Measurements from ENCODE around the gene GLDN.

The GLDN gene

DNA sequence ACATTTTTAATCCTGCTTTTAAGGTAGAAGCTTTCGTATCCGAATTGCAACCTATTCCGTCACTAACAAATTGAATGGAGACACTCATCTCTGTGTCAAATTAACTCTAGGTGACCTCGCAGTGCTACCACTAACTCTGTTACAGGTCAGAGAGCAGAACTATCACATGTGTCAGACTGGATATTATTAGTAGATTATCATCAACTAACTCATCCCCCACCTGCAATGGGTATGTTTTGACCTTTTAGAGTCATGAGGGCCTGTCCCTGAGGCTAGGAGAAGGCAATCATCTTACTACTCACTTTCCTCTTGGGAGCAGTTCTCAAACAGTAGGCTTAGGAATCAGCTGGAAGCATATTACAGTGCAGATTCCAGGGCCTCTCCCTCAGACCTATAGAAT is 2.0 kb downstream of the GLDN start:
- Histone ChIP-seq H3K79me1 (replicated peaks; ENCODE audit: low read length, poor library complexity, severe bottlenecking) (no peaks in the 10 kb centered on the region), H3K27me3 (ENCODE audit: control insufficient read depth in 1 of 2, insufficient read depth in 1 of 2, low read length in 2 of 2) (peaks cover 32 to 39% of the 10 kb centered on the region in 2 experiments), H3K27ac (ENCODE audit: low read length, poor library complexity, severe bottlenecking) (no peak overlapping the region), H3K4me2 (ENCODE audit: low read length, poor library complexity, severe bottlenecking) (no peak overlapping the region), H2BK120ac (ENCODE audit: low read depth, low read length) (no peak overlapping the region), H2AK5ac (ENCODE audit: low read length, severe bottlenecking) (no peak overlapping the region), H3K36me3 (ENCODE audit: control insufficient read depth in 1 of 2, insufficient read depth in 2 of 2, low read depth in 1 of 2, low read length in 2 of 2) (no peaks in the 10 kb centered on the region), H4K91ac (ENCODE audit: low read length) (no peak overlapping the region), H3K9ac (ENCODE audit: low read length) (no peak overlapping the region), H2AFZ (ENCODE audit: low read depth, low read length) (no peak overlapping the region), H4K8ac (ENCODE audit: low read length) (no peak overlapping the region), H2BK15ac (ENCODE audit: low read depth, poor library complexity, severe bottlenecking) (no peak overlapping the region), H2BK12ac (ENCODE audit: low read length in 2 of 2) (no peak overlapping the region), H2BK5ac (ENCODE audit: low read depth, low read length, poor library complexity, severe bottlenecking) (no peak overlapping the region), H3K23ac (ENCODE audit: low read length in 2 of 2) (no peak overlapping the region), H3K14ac (ENCODE audit: low read length in 2 of 2) (no peak overlapping the region), H3K18ac (ENCODE audit: low read depth in 1 of 2, low read length in 2 of 2) (no peak overlapping the region), H3K4me3 (ENCODE audit: insufficient read depth in 1 of 2, low read depth in 1 of 2, low read length in 2 of 2) (no peak overlapping the region), H3K4ac (ENCODE audit: low read depth in 1 of 2, low read length in 2 of 2) (no peak overlapping the region), H3K9me3 (ENCODE audit: control insufficient read depth, low read length) (no peaks in the 10 kb centered on the region), H3K4me1 (ENCODE audit: control insufficient read depth, insufficient read depth, low read depth, low read length) (peaks cover 9% of the 10 kb centered on the region)
- 94% methylated on average over 4 of the region's 4 CpGs for WGBS
- DNase-seq = no peak

DNA sequence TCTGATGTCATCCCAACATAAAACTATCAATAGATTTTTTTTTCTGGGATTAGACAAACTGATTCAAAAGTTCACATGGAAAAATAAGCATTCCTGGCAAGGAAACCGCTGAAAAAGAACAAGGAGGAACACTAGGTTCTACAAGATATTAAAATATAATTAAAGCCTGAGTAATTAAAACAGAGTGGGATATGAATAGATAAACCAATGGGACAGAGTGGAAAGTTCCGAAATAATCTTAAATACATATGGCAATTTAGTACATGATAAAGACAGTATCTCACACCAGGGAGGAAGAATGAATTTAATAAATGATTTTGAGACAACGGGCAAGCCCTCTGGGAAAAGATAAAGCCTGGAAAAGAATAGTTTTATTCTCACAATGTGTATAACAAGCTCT is 4.7 kb downstream of the GLDN start:
- no peak overlapping the region for H3K4me2 ChIP-seq (ENCODE audit: low read length, poor library complexity, severe bottlenecking)
- no peak overlapping the region for H2AK5ac ChIP-seq (ENCODE audit: low read length, severe bottlenecking)
- H3K27me3 ChIP-seq (ENCODE audit: control insufficient read depth in 1 of 2, insufficient read depth in 1 of 2, low read length in 2 of 2) = peaks cover 15 to 28% of the 10 kb centered on the region in 2 experiments
- no peak overlapping the region for H2BK12ac ChIP-seq (ENCODE audit: low read length in 2 of 2)
- no peak overlapping the region for H4K91ac ChIP-seq (ENCODE audit: low read length)
- H3K4ac ChIP-seq (ENCODE audit: low read depth in 1 of 2, low read length in 2 of 2) = no peak overlapping the region
- H3K4me1 ChIP-seq (ENCODE audit: control insufficient read depth, insufficient read depth, low read depth, low read length) = peaks cover 9% of the 10 kb centered on the region
- no peak overlapping the region for H3K27ac ChIP-seq (ENCODE audit: low read length, poor library complexity, severe bottlenecking)
- H3K79me1 ChIP-seq (replicated peaks; ENCODE audit: low read length, poor library complexity, severe bottlenecking) = no peaks in the 10 kb centered on the region
- no peak overlapping the region for H4K8ac ChIP-seq (ENCODE audit: low read length)
- H3K14ac ChIP-seq (ENCODE audit: low read length in 2 of 2) = no peak overlapping the region
- no peak overlapping the region for H2BK5ac ChIP-seq (ENCODE audit: low read depth, low read length, poor library complexity, severe bottlenecking)
- H2BK120ac ChIP-seq (ENCODE audit: low read depth, low read length) = no peak overlapping the region
- no peak overlapping the region for H2AFZ ChIP-seq (ENCODE audit: low read depth, low read length)
- no peak overlapping the region for H3K18ac ChIP-seq (ENCODE audit: low read depth in 1 of 2, low read length in 2 of 2)
- no peak overlapping the region for H2BK15ac ChIP-seq (ENCODE audit: low read depth, poor library complexity, severe bottlenecking)
- no peak overlapping the region for H3K4me3 ChIP-seq (ENCODE audit: insufficient read depth in 1 of 2, low read depth in 1 of 2, low read length in 2 of 2)
- no peaks in the 10 kb centered on the region for H3K36me3 ChIP-seq (ENCODE audit: control insufficient read depth in 1 of 2, insufficient read depth in 2 of 2, low read depth in 1 of 2, low read length in 2 of 2)
- WGBS = no CpG with 5 or more reads among the region's 3 CpGs
- H3K23ac ChIP-seq (ENCODE audit: low read length in 2 of 2) = no peak overlapping the region
- no peak overlapping the region for H3K9ac ChIP-seq (ENCODE audit: low read length)
- DNase-seq = no peak
- H3K9me3 ChIP-seq (ENCODE audit: control insufficient read depth, low read length) = no peaks in the 10 kb centered on the region

DNA sequence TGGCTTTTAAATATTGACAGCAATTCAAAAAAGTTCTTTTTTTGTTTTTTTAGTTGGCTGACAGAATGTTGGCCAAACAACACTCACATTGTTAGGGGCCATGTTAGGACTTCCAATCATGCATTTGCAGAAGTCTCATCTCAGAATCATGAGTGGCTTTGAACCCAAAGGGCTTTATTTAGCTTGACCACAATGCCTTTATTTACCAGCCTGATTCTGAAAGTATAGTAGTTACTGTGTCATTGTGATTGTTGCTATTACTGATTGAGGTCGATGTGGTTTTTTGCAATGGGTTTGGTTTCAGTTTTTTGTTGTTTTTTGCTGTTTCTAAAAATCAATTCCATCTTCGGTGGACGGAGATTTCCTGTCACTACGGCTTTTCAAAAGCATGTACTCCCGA is 7.2 kb downstream of the GLDN start:
- H3K9ac ChIP-seq (ENCODE audit: low read length) = no peak overlapping the region
- no peak for DNase-seq
- no peak overlapping the region for H4K91ac ChIP-seq (ENCODE audit: low read length)
- no peak overlapping the region for H3K4me2 ChIP-seq (ENCODE audit: low read length, poor library complexity, severe bottlenecking)
- no peak overlapping the region for H2AK5ac ChIP-seq (ENCODE audit: low read length, severe bottlenecking)
- peaks cover 0 to 21% of the 10 kb centered on the region in 2 experiments for H3K27me3 ChIP-seq (ENCODE audit: control insufficient read depth in 1 of 2, insufficient read depth in 1 of 2, low read length in 2 of 2)
- no peaks in the 10 kb centered on the region for H3K9me3 ChIP-seq (ENCODE audit: control insufficient read depth, low read length)
- no peak overlapping the region for H3K14ac ChIP-seq (ENCODE audit: low read length in 2 of 2)
- H3K36me3 ChIP-seq (ENCODE audit: control insufficient read depth in 1 of 2, insufficient read depth in 2 of 2, low read depth in 1 of 2, low read length in 2 of 2) = no peaks in the 10 kb centered on the region
- no peak overlapping the region for H3K18ac ChIP-seq (ENCODE audit: low read depth in 1 of 2, low read length in 2 of 2)
- no peak overlapping the region for H2BK5ac ChIP-seq (ENCODE audit: low read depth, low read length, poor library complexity, severe bottlenecking)
- no peak overlapping the region for H2BK12ac ChIP-seq (ENCODE audit: low read length in 2 of 2)
- no peak overlapping the region for H4K8ac ChIP-seq (ENCODE audit: low read length)
- no peak overlapping the region for H3K23ac ChIP-seq (ENCODE audit: low read length in 2 of 2)
- no peaks in the 10 kb centered on the region for H3K79me1 ChIP-seq (replicated peaks; ENCODE audit: low read length, poor library complexity, severe bottlenecking)
- H2BK120ac ChIP-seq (ENCODE audit: low read depth, low read length) = no peak overlapping the region
- H2BK15ac ChIP-seq (ENCODE audit: low read depth, poor library complexity, severe bottlenecking) = no peak overlapping the region
- no peak overlapping the region for H3K4ac ChIP-seq (ENCODE audit: low read depth in 1 of 2, low read length in 2 of 2)
- 92% methylated on average over 4 of the region's 5 CpGs for WGBS
- H3K4me1 ChIP-seq (ENCODE audit: control insufficient read depth, insufficient read depth, low read depth, low read length) = no peaks in the 10 kb centered on the region
- H2AFZ ChIP-seq (ENCODE audit: low read depth, low read length) = no peak overlapping the region
- peak overlapping the region in 1 of 2 experiments; percentile 49 for H3K4me3 ChIP-seq (ENCODE audit: insufficient read depth in 1 of 2, low read depth in 1 of 2, low read length in 2 of 2)
- H3K27ac ChIP-seq (ENCODE audit: low read length, poor library complexity, severe bottlenecking) = no peak overlapping the region

DNA sequence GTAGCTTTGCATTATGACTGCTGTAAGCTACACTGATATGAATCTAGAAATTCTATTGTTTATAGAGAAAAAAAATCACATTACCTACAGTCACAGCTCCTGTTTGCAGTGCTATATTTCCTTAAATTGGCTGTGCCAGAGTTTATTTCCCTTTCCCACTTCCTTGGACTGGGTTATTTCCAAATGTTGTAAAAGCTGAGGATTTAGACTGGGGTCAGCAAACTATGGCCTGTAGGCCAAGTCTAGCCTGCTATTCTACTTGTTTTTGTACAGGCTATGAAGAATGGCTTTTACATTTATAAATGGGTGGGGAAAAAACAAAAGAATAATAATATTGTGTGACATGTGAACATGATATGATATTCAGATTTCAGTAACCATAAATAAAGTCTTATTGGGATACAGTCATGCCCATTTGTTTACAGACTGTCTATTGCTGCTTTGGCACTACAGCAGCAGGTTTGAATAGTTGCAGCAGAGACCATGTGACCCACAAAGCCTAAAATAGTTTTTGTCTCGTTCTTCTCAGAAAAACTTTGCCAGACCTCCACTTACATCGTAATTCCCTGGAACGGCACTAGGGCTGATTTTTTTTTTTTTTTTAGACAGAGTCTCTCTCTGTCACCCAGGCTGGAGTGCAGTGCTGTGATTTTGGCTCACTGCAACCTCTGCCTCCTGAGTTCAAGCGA is 7.8 kb downstream of the GLDN start:
- H3K4me1 ChIP-seq (ENCODE audit: control insufficient read depth, insufficient read depth, low read depth, low read length) = no peaks in the 10 kb centered on the region
- 56% methylated on average over 3 of the region's 4 CpGs for WGBS
- no peak overlapping the region for H3K4me2 ChIP-seq (ENCODE audit: low read length, poor library complexity, severe bottlenecking)
- no peak overlapping the region for H2BK5ac ChIP-seq (ENCODE audit: low read depth, low read length, poor library complexity, severe bottlenecking)
- H3K23ac ChIP-seq (ENCODE audit: low read length in 2 of 2) = no peak overlapping the region
- no peak overlapping the region for H2BK120ac ChIP-seq (ENCODE audit: low read depth, low read length)
- H3K79me1 ChIP-seq (replicated peaks; ENCODE audit: low read length, poor library complexity, severe bottlenecking) = no peaks in the 10 kb centered on the region
- H4K8ac ChIP-seq (ENCODE audit: low read length) = no peak overlapping the region
- H2AK5ac ChIP-seq (ENCODE audit: low read length, severe bottlenecking) = no peak overlapping the region
- H2BK12ac ChIP-seq (ENCODE audit: low read length in 2 of 2) = no peak overlapping the region
- peaks cover 0 to 17% of the 10 kb centered on the region in 2 experiments for H3K27me3 ChIP-seq (ENCODE audit: control insufficient read depth in 1 of 2, insufficient read depth in 1 of 2, low read length in 2 of 2)
- no peaks in the 10 kb centered on the region for H3K9me3 ChIP-seq (ENCODE audit: control insufficient read depth, low read length)
- DNase-seq = peak; percentile 36
- no peak overlapping the region for H3K14ac ChIP-seq (ENCODE audit: low read length in 2 of 2)
- H3K9ac ChIP-seq (ENCODE audit: low read length) = no peak overlapping the region
- H3K4ac ChIP-seq (ENCODE audit: low read depth in 1 of 2, low read length in 2 of 2) = no peak overlapping the region
- no peak overlapping the region for H3K18ac ChIP-seq (ENCODE audit: low read depth in 1 of 2, low read length in 2 of 2)
- peak overlapping the region in 1 of 2 experiments; percentile 49 for H3K4me3 ChIP-seq (ENCODE audit: insufficient read depth in 1 of 2, low read depth in 1 of 2, low read length in 2 of 2)
- H4K91ac ChIP-seq (ENCODE audit: low read length) = no peak overlapping the region
- no peak overlapping the region for H3K27ac ChIP-seq (ENCODE audit: low read length, poor library complexity, severe bottlenecking)
- no peaks in the 10 kb centered on the region for H3K36me3 ChIP-seq (ENCODE audit: control insufficient read depth in 1 of 2, insufficient read depth in 2 of 2, low read depth in 1 of 2, low read length in 2 of 2)
- H2BK15ac ChIP-seq (ENCODE audit: low read depth, poor library complexity, severe bottlenecking) = no peak overlapping the region
- H2AFZ ChIP-seq (ENCODE audit: low read depth, low read length) = no peak overlapping the region
